CD4-positive, alpha-beta T cell treated with Interleukin-6 for 4 hours (primary cell): Measurements from ENCODE around the gene GATAD2B.
A peak's percentile ranks its signal among the peaks of the same experiment; 100 is the strongest.
"Not testable (repeated sequence)": the region's sequence is repeated elsewhere in the genome, so short reads cannot be mapped to it uniquely, and the experiment has no call there.

Experiments used
- DNase-seq: peaks from one replicate; pipeline ENCODE4 v3.0.0-alpha.2; 2020; ENCODE audit warnings: mixed read lengths

The GATAD2B gene

GRCh38 chr1:153794624-153795329, 128.0 kb downstream of the GATAD2B start:
- DNase-seq = no peak

- no peak for DNase-seq
Measured at GRCh38 chr1:153793973-153794615, 128.7 kb downstream of the GATAD2B start.

- no peak for DNase-seq
Measured at GRCh38 chr1:153793261-153793972, 129.4 kb downstream of the GATAD2B start.

- DNase-seq = no peak
Measured at GRCh38 chr1:153792631-153793041, 130.1 kb downstream of the GATAD2B start.

- no peak for DNase-seq
Measured at GRCh38 chr1:153791648-153792253, 131.0 kb downstream of the GATAD2B start.

DNA sequence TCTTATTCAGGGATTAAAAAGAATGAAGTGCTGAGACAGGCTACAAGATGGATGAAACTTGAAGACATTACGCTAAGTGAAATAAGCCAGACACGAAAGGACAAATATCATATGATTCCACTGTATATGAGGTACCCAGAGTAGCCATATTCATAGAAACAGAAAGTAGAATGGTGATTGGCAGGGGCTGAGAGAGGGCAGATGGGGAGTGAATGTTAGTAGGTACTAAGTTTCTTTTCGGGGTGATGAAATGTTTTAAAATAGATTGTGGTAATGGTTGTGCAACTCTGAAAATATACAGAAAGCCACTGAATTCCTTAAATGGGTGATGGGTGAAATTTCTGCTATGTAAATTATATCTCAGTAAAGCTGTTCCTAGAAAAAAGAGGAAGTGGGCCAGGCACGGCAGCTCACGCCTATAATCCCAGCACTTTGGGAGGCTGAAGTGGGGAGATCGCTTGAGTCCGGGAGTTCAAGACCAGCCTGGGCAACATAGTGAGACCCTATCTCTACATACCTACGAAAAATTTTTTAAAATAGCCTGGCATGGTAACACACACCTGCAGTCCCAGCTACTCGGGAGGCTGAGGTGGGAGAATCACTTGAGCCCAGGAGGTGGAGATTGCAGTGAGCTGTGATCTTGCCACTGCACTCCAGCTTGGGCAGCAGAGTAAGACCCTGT, 131.7 kb downstream of the GATAD2B start:
- no peak for DNase-seq

GRCh38 chr1:153790313-153790965, 132.3 kb downstream of the GATAD2B start:
- no peak for DNase-seq

GRCh38 chr1:153789478-153790034, 133.2 kb downstream of the GATAD2B start:
- DNase-seq = peak; percentile 15

DNA sequence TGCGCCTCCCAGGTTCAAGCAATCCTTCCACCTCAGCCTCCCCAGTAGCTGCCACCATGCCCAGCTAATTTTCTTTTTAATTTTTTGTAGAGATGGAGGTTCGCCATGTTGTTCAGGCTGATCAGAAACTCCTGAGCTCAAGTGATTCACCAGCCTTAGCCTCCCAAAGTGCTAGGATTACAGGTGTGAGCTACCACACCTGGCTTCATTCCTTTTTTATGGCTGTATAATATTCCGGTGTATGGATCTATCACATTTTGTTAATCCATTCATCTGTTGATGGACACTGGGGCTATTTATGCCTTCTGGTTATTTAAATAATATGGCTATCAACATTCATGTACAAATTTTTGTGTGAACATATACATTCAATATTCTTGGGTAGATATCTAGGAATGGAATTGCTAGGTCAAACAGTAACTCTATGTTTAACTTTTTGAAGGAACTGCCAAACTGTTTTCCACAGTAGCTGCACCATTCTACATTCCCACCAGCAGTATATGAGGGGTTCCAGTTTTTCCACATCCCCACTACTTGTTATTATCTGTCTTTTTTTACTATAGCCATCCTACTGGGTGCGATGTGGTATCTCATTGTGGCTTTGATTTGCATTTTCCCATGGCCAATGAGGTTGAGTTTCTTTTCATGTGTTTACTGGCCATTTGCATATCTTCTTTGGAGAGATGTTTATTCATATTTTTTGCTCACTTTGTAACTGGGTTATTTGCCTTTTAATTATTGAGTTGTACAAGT, 136.6 kb downstream of the GATAD2B start:
- no peak for DNase-seq

- DNase-seq = peak; percentile 93
Measured at GRCh38 chr1:153783233-153784190, 139.3 kb downstream of the GATAD2B start.

DNA sequence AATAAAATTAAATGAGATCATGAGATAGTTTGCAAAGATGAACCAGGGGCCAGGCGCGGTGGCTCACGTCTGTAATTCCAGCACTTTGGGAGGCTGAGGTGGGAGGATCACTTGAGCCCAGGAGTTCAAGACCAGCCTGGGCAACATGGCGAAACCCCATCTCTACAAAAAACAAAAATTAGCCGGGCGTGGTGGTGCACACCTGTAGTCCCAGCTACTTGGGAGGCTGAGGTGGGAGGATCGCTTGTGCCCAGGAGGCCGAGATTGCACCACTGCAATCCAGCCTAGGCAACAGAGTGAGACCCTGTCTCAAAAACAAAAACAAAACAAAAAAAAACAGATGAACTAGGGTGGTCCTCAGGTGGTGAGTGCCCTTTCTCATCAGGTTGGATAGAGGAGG, 140.1 kb downstream of the GATAD2B start:
- DNase-seq = not testable (repeated sequence)

- no peak for DNase-seq
Measured at GRCh38 chr1:153780551-153780950, 142.2 kb downstream of the GATAD2B start.

GRCh38 chr1:153779781-153780541, 142.8 kb downstream of the GATAD2B start:
- DNase-seq = no peak

DNA sequence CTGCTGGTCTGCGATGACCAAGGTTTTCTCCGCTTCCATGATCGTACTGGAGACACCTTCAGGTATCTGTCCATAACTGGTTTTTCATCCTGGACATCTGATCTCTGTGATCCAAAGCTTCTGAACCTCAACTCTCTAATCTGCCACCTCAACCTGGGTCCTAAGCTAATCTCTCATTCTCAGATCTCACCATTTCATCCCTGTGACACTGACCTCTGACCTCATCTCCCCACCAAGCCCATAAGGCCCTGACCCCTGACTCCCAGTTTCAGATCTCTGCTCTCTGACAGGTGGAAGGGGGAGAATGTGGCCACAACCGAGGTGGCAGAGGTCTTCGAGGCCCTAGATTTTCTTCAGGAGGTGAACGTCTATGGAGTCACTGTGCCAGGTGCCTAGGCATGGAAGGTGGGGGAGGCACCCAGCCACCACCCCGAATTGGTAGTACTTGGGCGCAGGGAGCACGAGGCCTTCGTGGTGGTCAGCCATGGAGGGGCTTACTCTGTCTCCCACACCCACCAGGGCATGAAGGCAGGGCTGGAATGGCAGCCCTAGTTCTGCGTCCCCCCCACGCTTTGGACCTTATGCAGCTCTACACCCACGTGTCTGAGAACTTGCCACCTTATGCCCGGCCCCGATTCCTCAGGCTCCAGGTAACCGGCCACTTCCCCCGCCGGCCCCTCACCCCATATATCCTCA, 143.8 kb downstream of the GATAD2B start:
- DNase-seq = no peak

DNA sequence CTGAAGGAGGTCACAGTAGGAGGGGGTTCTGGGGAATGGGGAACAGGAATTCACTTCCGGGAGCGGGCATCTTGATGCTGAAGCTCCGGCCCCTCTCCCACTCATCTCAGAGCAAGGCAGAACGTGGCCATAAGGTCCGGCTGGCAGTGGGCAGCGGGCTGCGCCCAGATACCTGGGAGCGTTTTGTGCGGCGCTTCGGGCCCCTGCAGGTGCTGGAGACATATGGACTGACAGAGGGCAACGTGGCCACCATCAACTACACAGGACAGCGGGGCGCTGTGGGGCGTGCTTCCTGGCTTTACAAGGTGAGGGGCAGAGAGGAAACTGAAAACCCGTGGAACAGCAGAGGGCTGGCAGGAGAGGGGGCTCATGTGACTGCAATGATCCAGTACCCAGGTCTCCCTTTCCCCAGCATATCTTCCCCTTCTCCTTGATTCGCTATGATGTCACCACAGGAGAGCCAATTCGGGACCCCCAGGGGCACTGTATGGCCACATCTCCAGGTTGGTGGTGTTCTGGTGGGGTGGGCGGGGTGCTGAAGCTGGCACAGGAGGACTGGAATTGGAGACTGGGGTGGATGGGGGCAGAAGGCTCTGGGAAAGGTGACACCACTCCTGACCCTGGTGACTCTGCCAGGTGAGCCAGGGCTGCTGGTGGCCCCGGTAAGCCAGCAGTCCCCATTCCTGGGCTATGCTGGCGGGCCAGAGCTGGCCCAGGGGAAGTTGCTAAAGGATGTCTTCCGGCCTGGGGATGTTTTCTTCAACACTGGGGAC, 144.5 kb downstream of the GATAD2B start:
- DNase-seq = no peak

- DNase-seq = no peak
Measured at GRCh38 chr1:153777648-153778047, 145.1 kb downstream of the GATAD2B start.

DNA sequence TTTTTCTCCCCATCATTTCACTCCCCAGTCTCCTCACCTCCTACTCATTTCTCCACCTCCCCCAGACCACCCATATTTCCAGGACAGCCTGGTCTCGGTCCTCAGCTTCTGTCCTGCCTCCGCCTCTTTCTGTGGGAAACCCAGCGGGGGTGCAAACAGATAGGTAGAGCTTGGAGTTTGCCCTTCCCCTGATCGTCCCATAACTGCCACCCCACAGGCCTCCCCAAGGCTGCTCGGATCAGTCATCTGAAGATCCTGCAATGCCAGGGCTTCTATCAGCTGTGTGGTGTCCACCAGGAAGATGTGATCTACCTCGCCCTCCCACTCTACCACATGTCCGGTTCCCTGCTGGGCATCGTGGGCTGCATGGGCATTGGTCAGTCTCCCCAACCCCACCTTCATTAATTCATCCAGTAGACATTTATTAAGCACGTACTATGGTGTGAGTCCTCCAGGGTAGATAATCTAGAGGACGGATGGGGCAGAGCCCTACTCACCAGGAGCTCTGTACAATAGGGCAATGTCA, 145.9 kb downstream of the GATAD2B start:
- no peak for DNase-seq

DNA sequence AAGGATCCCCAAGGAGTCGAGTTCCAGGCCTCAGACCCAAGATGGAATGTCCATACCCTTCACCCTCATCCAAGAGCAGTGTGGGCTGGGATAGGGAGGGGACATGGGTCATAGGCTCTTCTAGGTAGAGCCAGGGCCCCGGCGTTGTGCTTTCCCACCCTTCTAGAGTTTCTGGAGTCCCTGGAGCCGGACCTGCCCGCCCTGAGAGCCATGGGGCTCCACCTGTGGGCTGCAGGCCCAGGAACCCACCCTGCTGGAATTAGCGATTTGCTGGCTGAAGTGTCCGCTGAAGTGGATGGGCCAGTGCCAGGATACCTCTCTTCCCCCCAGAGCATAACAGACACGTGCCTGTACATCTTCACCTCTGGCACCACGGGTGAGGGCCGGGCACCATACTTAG, 146.4 kb downstream of the GATAD2B start:
- DNase-seq = no peak
